CD4-positive, alpha-beta T cell (primary cell): ENCODE results near the gene RIPK3. TPM values are rescaled to one million over a fixed set of nuclear protein-coding genes. Genes with fewer than 3 reads are reported as not detected.

Source experiments
- ATAC-seq: fragments of 200-7000 bp; cut with Tn5 transposase; one replicate; pipeline ENCODE4 v1.10.0; 2022; ENCODE audit warnings: mild to moderate bottlenecking; ENCODE audit not compliant: poor library complexity
- CTCF ChIA-PET: fragments of 350-600 bp; sonication (Branson Sonifier 250); formaldehyde crosslinking; loops from one replicate; lab custom pipeline; 2021; ENCODE audit warnings: antibody characterized with exemption, inconsistent platforms; lab: Charles Lee
- POLR2A ChIA-PET: fragments of 350-600 bp; sonication (Branson Sonifier 250); formaldehyde crosslinking; loops from one replicate; lab custom pipeline; 2021; ENCODE audit warnings: antibody characterized with exemption, inconsistent platforms; lab: Charles Lee
- DNase-seq, 14 experiments: peaks; one replicate each; pipeline ENCODE4 v3.0.0-alpha.2; 2013 to 2020; ENCODE audit warnings: mixed read lengths in 2 of 14
- H3K27ac ChIP-seq, 2 donors: one replicate each; pipeline versions ENCODE4 v1.5.1 to v1.7.0; 2013; ENCODE audit warnings: low read length in 2 of 2, low read depth in 1 of 2, mild to moderate bottlenecking in 1 of 2
- H3K27me3 ChIP-seq, 2 experiments: 1 replicate in 1 of 2; 2 replicates in 1 of 2; pipeline versions ENCODE4 v1.6.1 to v1.7.0; 2013; ENCODE audit warnings: low read length in 2 of 2, control low read depth in 1 of 2, mild to moderate bottlenecking in 1 of 2, moderate library complexity in 1 of 2; ENCODE audit not compliant: insufficient read depth in 2 of 2, control insufficient read depth in 1 of 2
- H3K36me3 ChIP-seq: one replicate; pipeline ENCODE4 v1.6.1; 2013; ENCODE audit warnings: low read length, control low read depth; ENCODE audit not compliant: insufficient read depth
- H3K4me1 ChIP-seq: one replicate; pipeline ENCODE4 v1.6.1; 2013; ENCODE audit warnings: low read length, control low read depth; ENCODE audit not compliant: insufficient read depth
- H3K4me3 ChIP-seq: one replicate; pipeline ENCODE4 v1.5.1; 2013; ENCODE audit warnings: mild to moderate bottlenecking, low read length, moderate library complexity
- H3K9me3 ChIP-seq, 2 experiments: 1 replicate in 1 of 2; 2 replicates in 1 of 2; pipeline versions ENCODE4 v1.6.1 to v1.7.0; 2013; ENCODE audit warnings: low read length in 2 of 2, mild to moderate bottlenecking in 2 of 2, control low read depth in 1 of 2, moderate library complexity in 1 of 2; ENCODE audit not compliant: control insufficient read depth in 1 of 2, insufficient read depth in 1 of 2
- H3K27ac Mint-ChIP-seq: one replicate; pipeline ENCODE4 v1.8.0; 2020; ENCODE audit warnings: mixed read lengths
- H3K27me3 Mint-ChIP-seq: one replicate; pipeline ENCODE4 v1.8.0; 2021; ENCODE audit warnings: mixed read lengths
- H3K36me3 Mint-ChIP-seq: one replicate; pipeline ENCODE4 v1.8.0; 2021; ENCODE audit warnings: low read depth, mixed read lengths
- H3K4me1 Mint-ChIP-seq: one replicate; pipeline ENCODE4 v1.8.0; 2021; ENCODE audit warnings: low read depth, mixed read lengths
- H3K4me3 Mint-ChIP-seq: one replicate; pipeline ENCODE4 v1.8.0; 2020; ENCODE audit warnings: mild to moderate bottlenecking, mixed read lengths
- H3K9me3 Mint-ChIP-seq: one replicate; pipeline ENCODE4 v1.8.0; 2020; ENCODE audit warnings: mixed read lengths
- CTCF ChIP-seq: fragments of 200-600 bp; IDR thresholded peaks from one replicate; pipeline ENCODE4 v1.8.0; 2022; ENCODE audit warnings: antibody characterized with exemption, mild to moderate bottlenecking
- intact Hi-C, 2 experiments: fragments of 100-400 bp; cut with DNase I in 1 of 2; cut with micrococcal nuclease in 1 of 2; formaldehyde crosslinking; loops; one replicate each; pipeline versions ENCODE4 v1.15.1 to v1.9.0; 2023 to 2025; cut with DNase I, micrococcal nuclease
- total RNA-seq, 174 experiments: library from RNA in 2 of 174; stranded (reverse) in 2 of 174; gene quantifications; one replicate each; pipeline ENCODE4 v1.2.3 and lab custom pipeline; 2021 to 2026

RIPK3 gene
- total RNA-seq, 2 experiments from 2014 or later = 18.1 to 18.9 TPM

- H3K36me3 Mint-ChIP-seq = no peaks in the 10 kb centered on the region
These were observed 16.4 kb downstream of the RIPK3 start for GRCh38 chr14:24323341-24323740.

DNA sequence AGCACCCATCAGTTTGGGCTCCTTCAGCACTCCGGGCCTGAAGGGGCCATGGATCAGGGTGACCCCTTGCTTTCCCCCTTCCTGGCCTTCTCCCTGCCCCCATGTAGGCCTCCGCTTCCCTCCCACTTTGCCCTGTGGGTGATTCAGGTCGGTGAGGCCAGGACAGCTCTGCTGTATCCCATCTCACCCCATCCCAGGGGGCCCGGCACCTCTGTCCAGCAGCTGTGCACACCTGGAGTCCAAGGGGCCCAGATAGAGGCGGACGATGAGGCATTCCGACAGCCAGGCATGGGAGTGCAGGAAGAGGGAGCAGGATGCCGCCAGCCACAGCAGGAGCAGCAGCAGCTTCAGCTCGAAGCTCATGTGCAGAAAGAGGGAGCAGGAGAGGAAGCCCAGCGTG, 17.1 kb downstream of the RIPK3 start:
- intact Hi-C loops = no loop called here
- ATAC-seq = no peak
- peaks cover 5% of the 10 kb centered on the region for H3K4me1 Mint-ChIP-seq
- Histone ChIP-seq H3K4me1 (peaks cover 8% of the 10 kb centered on the region), H3K27me3 (no peaks in the 10 kb centered on the region), H3K9me3 (peaks cover 0 to 4% of the 10 kb centered on the region in 2 experiments), H3K4me3 (no peak overlapping the region), H3K36me3 (no peaks in the 10 kb centered on the region), H3K27ac (no peak overlapping the region)
- no peak overlapping the region for H3K27ac Mint-ChIP-seq
- H3K9me3 Mint-ChIP-seq = no peaks in the 10 kb centered on the region
- H3K4me3 Mint-ChIP-seq = no peak overlapping the region
- H3K36me3 Mint-ChIP-seq = no peaks in the 10 kb centered on the region
- H3K27me3 Mint-ChIP-seq = peaks cover 10% of the 10 kb centered on the region
- ChIA-PET POLR2A (no interaction called here), CTCF (interaction anchor here (2.2 kb wide), 1 partner anchor 15 kb away, joined by 5 read pairs; the partner anchor contains the start of gene CIDEB)
- TF ChIP-seq CTCF = no peak
- DNase-seq = no peak

More at GRCh38 chr14:24323341-24323740, 16.4 kb downstream of the RIPK3 start:
- intact Hi-C loops = no loop called here
- Histone ChIP-seq H3K27me3 (no peaks in the 10 kb centered on the region), H3K4me3 (no peak overlapping the region), H3K4me1 (peaks cover 12% of the 10 kb centered on the region), H3K9me3 (peaks cover 0 to 4% of the 10 kb centered on the region in 2 experiments), H3K27ac (no peak overlapping the region), H3K36me3 (no peaks in the 10 kb centered on the region)
- peaks cover 10% of the 10 kb centered on the region for H3K27me3 Mint-ChIP-seq
- TF ChIP-seq CTCF = no peak
- CTCF ChIA-PET = no interaction called here
- no peak overlapping the region for H3K4me3 Mint-ChIP-seq
- no peak for DNase-seq
- H3K9me3 Mint-ChIP-seq = no peaks in the 10 kb centered on the region
- no peak overlapping the region for H3K27ac Mint-ChIP-seq
- POLR2A ChIA-PET = no interaction called here
- ATAC-seq = no peak
- peaks cover 6% of the 10 kb centered on the region for H3K4me1 Mint-ChIP-seq

DNA sequence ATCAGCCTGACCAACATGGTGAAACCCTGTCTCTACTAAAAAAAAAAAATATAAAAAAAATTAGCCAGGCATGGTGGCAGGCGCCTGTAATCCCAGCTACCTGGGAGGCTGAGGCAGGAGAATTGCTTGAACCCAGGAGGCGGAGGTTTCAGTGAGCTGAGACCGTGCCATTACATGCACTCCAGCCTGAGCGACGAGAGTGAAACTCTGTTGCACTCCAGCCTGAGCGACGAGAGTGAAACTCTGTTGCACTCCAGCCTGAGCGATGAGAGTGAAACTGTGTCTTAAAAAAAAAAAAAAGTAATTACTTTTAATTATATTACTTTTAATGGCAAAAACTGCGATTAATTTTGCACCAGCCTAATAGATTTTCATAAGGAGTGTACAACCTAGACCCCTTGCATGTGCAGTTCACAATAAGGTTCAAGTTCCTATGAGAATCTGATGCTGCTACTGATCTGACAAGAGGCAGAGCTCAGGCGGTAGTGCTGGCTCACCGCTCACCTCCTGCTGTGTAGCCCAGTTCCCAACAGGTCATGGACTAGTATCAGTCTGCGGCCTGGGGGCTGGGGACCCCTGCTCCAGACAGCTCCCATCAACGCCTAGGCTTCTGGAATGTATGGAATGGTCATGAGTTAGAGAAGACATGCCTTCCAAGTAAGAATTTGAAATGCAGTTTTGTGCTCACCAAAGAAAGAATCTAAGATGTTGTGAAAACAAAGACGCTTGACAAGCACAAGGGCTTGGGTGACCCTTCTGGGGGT, 18.4 kb downstream of the RIPK3 start:
- Mint-ChIP-seq H3K27ac (no peak overlapping the region), H3K9me3 (no peaks in the 10 kb centered on the region), H3K27me3 (peaks cover 10% of the 10 kb centered on the region), H3K36me3 (no peaks in the 10 kb centered on the region), H3K4me3 (no peak overlapping the region), H3K4me1 (peaks cover 6% of the 10 kb centered on the region)
- H3K36me3 ChIP-seq = no peaks in the 10 kb centered on the region
- ChIA-PET CTCF (interaction anchor here (2.2 to 2.7 kb wide), 2 partner anchors 12 to 13 kb away, joined by 5 to 10 read pairs; partner anchors contain the start of gene CIDEB), POLR2A (no interaction called here)
- intact Hi-C loops = no loop called here
- no peak for TF ChIP-seq CTCF
- no peaks in the 10 kb centered on the region for H3K27me3 ChIP-seq
- DNase-seq = no peak
- no peak overlapping the region for H3K27ac ChIP-seq
- ATAC-seq = no peak
- peaks cover 6% of the 10 kb centered on the region for H3K4me1 ChIP-seq
- H3K9me3 ChIP-seq = peaks cover 0 to 4% of the 10 kb centered on the region in 2 experiments
- no peak overlapping the region for H3K4me3 ChIP-seq
